ENCODE measurements around the gene IPO9.

Gene IPO9

GRCh38 chr1:201808633-201808990 is 20.3 kb upstream of the IPO9 start:
- no peak overlapping the region for H3K14ac ChIP-seq (ENCODE audit: low read length in 2 of 2)
- no peak overlapping the region for H2AK5ac ChIP-seq (ENCODE audit: low read length, severe bottlenecking)
- H2BK12ac ChIP-seq (ENCODE audit: low read length in 2 of 2) = no peak overlapping the region
- peaks cover 8% of the 10 kb centered on the region for H3K79me1 ChIP-seq (replicated peaks; ENCODE audit: low read length, poor library complexity, severe bottlenecking)
- no peak overlapping the region for H3K18ac ChIP-seq (ENCODE audit: low read depth in 1 of 2, low read length in 2 of 2)
- H2BK5ac ChIP-seq (ENCODE audit: low read depth, low read length, poor library complexity, severe bottlenecking) = no peak overlapping the region
- no peaks in the 10 kb centered on the region for H3K27me3 ChIP-seq (ENCODE audit: control insufficient read depth in 1 of 2, insufficient read depth in 1 of 2, low read length in 2 of 2)
- H3K4me1 ChIP-seq (ENCODE audit: control insufficient read depth, insufficient read depth, low read depth, low read length) = no peaks in the 10 kb centered on the region
- H3K9ac ChIP-seq (ENCODE audit: low read length) = no peak overlapping the region
- no peak overlapping the region for H3K27ac ChIP-seq (ENCODE audit: low read length, poor library complexity, severe bottlenecking)
- H2AFZ ChIP-seq (ENCODE audit: low read depth, low read length) = no peak overlapping the region
- no peaks in the 10 kb centered on the region for H3K9me3 ChIP-seq (ENCODE audit: control insufficient read depth, low read length)
- H4K91ac ChIP-seq (ENCODE audit: low read length) = no peak overlapping the region
- H3K4me3 ChIP-seq (ENCODE audit: insufficient read depth in 1 of 2, low read depth in 1 of 2, low read length in 2 of 2) = no peak overlapping the region
- no peak overlapping the region for H3K4me2 ChIP-seq (ENCODE audit: low read length, poor library complexity, severe bottlenecking)
- H2BK120ac ChIP-seq (ENCODE audit: low read depth, low read length) = no peak overlapping the region
- no peak overlapping the region for H4K8ac ChIP-seq (ENCODE audit: low read length)
- H3K36me3 ChIP-seq (ENCODE audit: control insufficient read depth in 1 of 2, insufficient read depth in 2 of 2, low read depth in 1 of 2, low read length in 2 of 2) = peaks cover 66 to 100% of the 10 kb centered on the region in 2 experiments
- no peak overlapping the region for H2BK15ac ChIP-seq (ENCODE audit: low read depth, poor library complexity, severe bottlenecking)
- 100% methylated on average over 2 of the region's 6 CpGs for WGBS
- H3K4ac ChIP-seq (ENCODE audit: low read depth in 1 of 2, low read length in 2 of 2) = no peak overlapping the region
- H3K23ac ChIP-seq (ENCODE audit: low read length in 2 of 2) = no peak overlapping the region
- no peak for DNase-seq

GRCh38 chr1:201809876-201810275 is 19.1 kb upstream of the IPO9 start:
- H4K91ac ChIP-seq (ENCODE audit: low read length) = no peak overlapping the region
- H3K27ac ChIP-seq (ENCODE audit: low read length, poor library complexity, severe bottlenecking) = no peak overlapping the region
- no peak overlapping the region for H2BK15ac ChIP-seq (ENCODE audit: low read depth, poor library complexity, severe bottlenecking)
- no peaks in the 10 kb centered on the region for H3K4me1 ChIP-seq (ENCODE audit: control insufficient read depth, insufficient read depth, low read depth, low read length)
- no peak overlapping the region for H3K4ac ChIP-seq (ENCODE audit: low read depth in 1 of 2, low read length in 2 of 2)
- no peak for DNase-seq
- H2BK120ac ChIP-seq (ENCODE audit: low read depth, low read length) = no peak overlapping the region
- H2AK5ac ChIP-seq (ENCODE audit: low read length, severe bottlenecking) = no peak overlapping the region
- no peak overlapping the region for H3K23ac ChIP-seq (ENCODE audit: low read length in 2 of 2)
- no peaks in the 10 kb centered on the region for H3K27me3 ChIP-seq (ENCODE audit: control insufficient read depth in 1 of 2, insufficient read depth in 1 of 2, low read length in 2 of 2)
- H3K79me1 ChIP-seq (replicated peaks; ENCODE audit: low read length, poor library complexity, severe bottlenecking) = peaks cover 6% of the 10 kb centered on the region
- H2AFZ ChIP-seq (ENCODE audit: low read depth, low read length) = no peak overlapping the region
- no peak overlapping the region for H3K14ac ChIP-seq (ENCODE audit: low read length in 2 of 2)
- H3K36me3 ChIP-seq (ENCODE audit: control insufficient read depth in 1 of 2, insufficient read depth in 2 of 2, low read depth in 1 of 2, low read length in 2 of 2) = peaks cover 70 to 98% of the 10 kb centered on the region in 2 experiments
- WGBS = 100% methylated on average over 2 of the region's 5 CpGs
- no peaks in the 10 kb centered on the region for H3K9me3 ChIP-seq (ENCODE audit: control insufficient read depth, low read length)
- H3K9ac ChIP-seq (ENCODE audit: low read length) = no peak overlapping the region
- no peak overlapping the region for H2BK5ac ChIP-seq (ENCODE audit: low read depth, low read length, poor library complexity, severe bottlenecking)
- no peak overlapping the region for H3K4me3 ChIP-seq (ENCODE audit: insufficient read depth in 1 of 2, low read depth in 1 of 2, low read length in 2 of 2)
- no peak overlapping the region for H3K18ac ChIP-seq (ENCODE audit: low read depth in 1 of 2, low read length in 2 of 2)
- no peak overlapping the region for H2BK12ac ChIP-seq (ENCODE audit: low read length in 2 of 2)
- H4K8ac ChIP-seq (ENCODE audit: low read length) = no peak overlapping the region
- no peak overlapping the region for H3K4me2 ChIP-seq (ENCODE audit: low read length, poor library complexity, severe bottlenecking)

GRCh38 chr1:201810466-201811216 is 18.3 kb upstream of the IPO9 start:
- H2BK5ac ChIP-seq (ENCODE audit: low read depth, low read length, poor library complexity, severe bottlenecking) = peak overlapping the region; percentile 14
- DNase-seq = no peak
- H3K36me3 ChIP-seq (ENCODE audit: control insufficient read depth in 1 of 2, insufficient read depth in 2 of 2, low read depth in 1 of 2, low read length in 2 of 2) = peaks cover 70 to 98% of the 10 kb centered on the region in 2 experiments
- no peak overlapping the region for H3K9ac ChIP-seq (ENCODE audit: low read length)
- H3K9me3 ChIP-seq (ENCODE audit: control insufficient read depth, low read length) = no peaks in the 10 kb centered on the region
- no peak overlapping the region for H2BK15ac ChIP-seq (ENCODE audit: low read depth, poor library complexity, severe bottlenecking)
- no peak overlapping the region for H3K14ac ChIP-seq (ENCODE audit: low read length in 2 of 2)
- 97% methylated on average over 19 of the region's 19 CpGs for WGBS
- H2BK120ac ChIP-seq (ENCODE audit: low read depth, low read length) = no peak overlapping the region
- no peaks in the 10 kb centered on the region for H3K27me3 ChIP-seq (ENCODE audit: control insufficient read depth in 1 of 2, insufficient read depth in 1 of 2, low read length in 2 of 2)
- no peak overlapping the region for H3K4me3 ChIP-seq (ENCODE audit: insufficient read depth in 1 of 2, low read depth in 1 of 2, low read length in 2 of 2)
- H2AK5ac ChIP-seq (ENCODE audit: low read length, severe bottlenecking) = no peak overlapping the region
- H2AFZ ChIP-seq (ENCODE audit: low read depth, low read length) = no peak overlapping the region
- H3K79me1 ChIP-seq (replicated peaks; ENCODE audit: low read length, poor library complexity, severe bottlenecking) = peaks cover 3% of the 10 kb centered on the region
- H2BK12ac ChIP-seq (ENCODE audit: low read length in 2 of 2) = no peak overlapping the region
- H3K4ac ChIP-seq (ENCODE audit: low read depth in 1 of 2, low read length in 2 of 2) = no peak overlapping the region
- no peak overlapping the region for H3K18ac ChIP-seq (ENCODE audit: low read depth in 1 of 2, low read length in 2 of 2)
- no peak overlapping the region for H3K4me2 ChIP-seq (ENCODE audit: low read length, poor library complexity, severe bottlenecking)
- H3K27ac ChIP-seq (ENCODE audit: low read length, poor library complexity, severe bottlenecking) = no peak overlapping the region
- no peak overlapping the region for H4K8ac ChIP-seq (ENCODE audit: low read length)
- no peaks in the 10 kb centered on the region for H3K4me1 ChIP-seq (ENCODE audit: control insufficient read depth, insufficient read depth, low read depth, low read length)
- no peak overlapping the region for H3K23ac ChIP-seq (ENCODE audit: low read length in 2 of 2)
- no peak overlapping the region for H4K91ac ChIP-seq (ENCODE audit: low read length)

GRCh38 chr1:201813226-201813625 is 15.7 kb upstream of the IPO9 start:
- Histone ChIP-seq H3K14ac (ENCODE audit: low read length in 2 of 2) (no peak overlapping the region), H3K4me3 (ENCODE audit: insufficient read depth in 1 of 2, low read depth in 1 of 2, low read length in 2 of 2) (no peak overlapping the region), H2BK120ac (ENCODE audit: low read depth, low read length) (no peak overlapping the region), H3K4me2 (ENCODE audit: low read length, poor library complexity, severe bottlenecking) (no peak overlapping the region), H2AK5ac (ENCODE audit: low read length, severe bottlenecking) (no peak overlapping the region), H3K36me3 (ENCODE audit: control insufficient read depth in 1 of 2, insufficient read depth in 2 of 2, low read depth in 1 of 2, low read length in 2 of 2) (peaks cover 70 to 98% of the 10 kb centered on the region in 2 experiments), H3K4ac (ENCODE audit: low read depth in 1 of 2, low read length in 2 of 2) (no peak overlapping the region), H3K9me3 (ENCODE audit: control insufficient read depth, low read length) (no peaks in the 10 kb centered on the region), H3K9ac (ENCODE audit: low read length) (no peak overlapping the region), H3K23ac (ENCODE audit: low read length in 2 of 2) (no peak overlapping the region), H4K8ac (ENCODE audit: low read length) (no peak overlapping the region), H2BK5ac (ENCODE audit: low read depth, low read length, poor library complexity, severe bottlenecking) (no peak overlapping the region), H3K79me1 (replicated peaks; ENCODE audit: low read length, poor library complexity, severe bottlenecking) (peaks cover 10% of the 10 kb centered on the region), H4K91ac (ENCODE audit: low read length) (no peak overlapping the region), H2BK15ac (ENCODE audit: low read depth, poor library complexity, severe bottlenecking) (no peak overlapping the region), H3K27ac (ENCODE audit: low read length, poor library complexity, severe bottlenecking) (no peak overlapping the region), H2AFZ (ENCODE audit: low read depth, low read length) (no peak overlapping the region), H3K18ac (ENCODE audit: low read depth in 1 of 2, low read length in 2 of 2) (no peak overlapping the region), H3K4me1 (ENCODE audit: control insufficient read depth, insufficient read depth, low read depth, low read length) (no peaks in the 10 kb centered on the region), H3K27me3 (ENCODE audit: control insufficient read depth in 1 of 2, insufficient read depth in 1 of 2, low read length in 2 of 2) (no peaks in the 10 kb centered on the region), H2BK12ac (ENCODE audit: low read length in 2 of 2) (no peak overlapping the region)
- DNase-seq = no peak
